GM18870 (cell line): ENCODE measurements around the gene PLXNA2.

Experiments used
- ATAC-seq: cut with Tn5 transposase; IDR thresholded peaks from one replicate; pipeline ENCODE4 v1.9.1; 2021; ENCODE audit warnings: moderate library complexity; ENCODE audit not compliant: unreplicated experiment

PLXNA2 gene

DNA sequence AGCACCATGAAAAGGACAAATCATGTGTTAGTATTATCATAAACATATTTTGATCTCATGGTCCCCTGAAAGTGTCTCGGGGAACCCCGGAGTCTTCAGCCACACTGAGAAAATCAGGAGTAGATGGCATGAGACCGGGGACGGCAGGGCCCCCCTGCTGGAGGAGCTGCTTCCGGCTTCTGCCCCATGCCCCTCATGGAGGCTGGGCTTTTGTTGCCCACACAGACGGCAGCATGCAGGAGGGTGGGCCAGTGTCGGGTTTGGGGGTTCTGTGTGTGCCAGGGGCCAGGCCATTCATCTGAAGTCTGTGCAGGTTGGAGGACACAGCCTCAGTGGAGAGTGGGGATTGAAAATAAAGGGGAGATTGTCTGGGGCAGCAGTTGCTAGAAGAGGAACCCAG is 258.2 kb downstream of the PLXNA2 start:
- ATAC-seq = no peak

DNA sequence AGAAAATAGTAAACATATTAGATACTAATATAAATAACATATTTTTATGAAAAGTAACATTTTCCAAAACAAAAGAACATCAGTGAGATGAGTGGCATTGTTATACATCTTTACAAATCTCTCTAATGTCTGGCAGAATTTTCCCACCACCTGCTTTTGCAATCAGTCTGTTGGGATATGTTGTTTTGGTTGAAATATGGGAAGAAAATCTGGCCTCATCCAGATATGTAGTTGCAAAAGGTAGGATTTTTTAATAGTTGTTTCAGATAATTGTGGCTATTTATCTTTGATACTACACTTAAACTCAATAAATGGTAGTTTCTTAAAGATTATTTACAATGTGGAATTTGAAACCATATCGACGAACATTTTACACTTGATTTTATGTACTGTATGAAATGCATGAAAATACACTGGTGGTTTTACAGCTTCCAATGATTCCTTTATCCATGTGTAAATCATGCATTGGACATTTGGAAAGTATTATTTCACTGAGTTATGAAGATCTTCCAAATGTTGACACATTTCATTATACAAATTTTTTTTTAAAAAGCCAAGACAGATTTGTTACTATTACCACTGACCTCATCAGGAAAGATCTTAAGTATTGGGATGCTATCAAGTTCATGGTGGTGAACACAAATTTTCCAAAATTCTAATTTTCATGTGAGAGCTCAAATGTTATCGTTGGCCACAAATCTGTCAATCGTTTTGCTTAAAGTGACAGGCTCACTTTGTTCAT is 259.2 kb downstream of the PLXNA2 start:
- no peak for ATAC-seq

- no peak for ATAC-seq
Measured at GRCh38 chr1:207983044-207983635, 261.0 kb downstream of the PLXNA2 start.

GRCh38 chr1:207981976-207982375 is 262.2 kb downstream of the PLXNA2 start:
- ATAC-seq = no peak

- no peak for ATAC-seq
Measured at GRCh38 chr1:207978441-207978840, 265.7 kb downstream of the PLXNA2 start.

DNA sequence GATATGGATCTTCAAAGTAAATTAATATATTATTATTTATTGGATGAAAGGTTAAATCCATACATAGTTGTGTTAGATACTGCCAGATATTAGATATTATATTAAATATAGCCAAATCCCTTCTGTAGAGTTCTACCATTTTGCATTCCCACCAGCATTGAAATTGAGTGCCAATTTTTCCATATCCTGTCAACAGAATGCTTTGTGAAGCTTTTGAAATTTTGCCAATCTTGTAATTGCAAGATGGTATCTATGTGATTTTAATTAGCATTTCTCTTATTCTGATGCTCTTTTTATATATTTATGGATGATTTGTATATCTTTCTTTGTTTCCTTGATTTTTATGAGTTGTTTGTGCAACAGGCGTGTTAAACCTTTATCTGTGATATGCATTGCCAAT is 266.3 kb downstream of the PLXNA2 start:
- no peak for ATAC-seq

DNA sequence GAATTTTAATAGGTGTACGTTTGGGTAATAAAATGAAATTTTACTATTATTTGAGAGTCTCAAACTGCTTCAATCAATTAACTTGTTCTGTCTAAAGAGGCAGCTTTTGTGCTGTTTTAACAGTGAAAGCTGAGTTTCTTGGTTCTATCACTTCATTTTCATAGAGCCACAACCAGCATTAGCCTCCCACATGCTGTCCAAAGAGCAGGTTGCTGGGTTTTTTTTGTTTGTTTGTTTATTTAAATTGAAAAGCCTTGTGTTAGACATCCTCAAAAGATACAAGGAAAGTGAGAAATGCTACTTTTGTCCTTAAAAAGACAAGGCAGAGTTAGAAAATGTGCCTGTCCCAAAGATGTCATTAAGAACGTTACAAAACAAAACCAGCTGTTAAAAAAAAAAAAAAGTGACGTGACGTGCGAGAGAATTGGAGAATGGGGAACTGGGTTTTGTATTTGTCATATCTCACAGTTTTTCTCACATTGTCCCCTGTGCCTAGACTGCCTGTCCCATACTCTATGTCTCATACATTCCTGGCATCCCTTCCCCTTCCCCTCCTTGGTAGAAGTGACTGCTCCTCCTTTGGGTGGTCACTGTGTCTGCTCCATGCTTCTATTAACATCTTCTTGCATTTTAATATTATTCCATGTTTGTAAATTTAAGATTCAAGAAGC is 270.2 kb downstream of the PLXNA2 start:
- ATAC-seq = no peak

- ATAC-seq = no peak
Measured at GRCh38 chr1:207972337-207972736, 271.8 kb downstream of the PLXNA2 start.
